NCI-H2171 treated with DMSO at 0.1 percent for 48 hours (cell line): ENCODE results near the gene KRT71.

Experiments
- DNase-seq: peaks from one replicate; lab custom pipeline; 2025; lab: John Stamatoyannopoulos, UW

KRT71 gene

DNA sequence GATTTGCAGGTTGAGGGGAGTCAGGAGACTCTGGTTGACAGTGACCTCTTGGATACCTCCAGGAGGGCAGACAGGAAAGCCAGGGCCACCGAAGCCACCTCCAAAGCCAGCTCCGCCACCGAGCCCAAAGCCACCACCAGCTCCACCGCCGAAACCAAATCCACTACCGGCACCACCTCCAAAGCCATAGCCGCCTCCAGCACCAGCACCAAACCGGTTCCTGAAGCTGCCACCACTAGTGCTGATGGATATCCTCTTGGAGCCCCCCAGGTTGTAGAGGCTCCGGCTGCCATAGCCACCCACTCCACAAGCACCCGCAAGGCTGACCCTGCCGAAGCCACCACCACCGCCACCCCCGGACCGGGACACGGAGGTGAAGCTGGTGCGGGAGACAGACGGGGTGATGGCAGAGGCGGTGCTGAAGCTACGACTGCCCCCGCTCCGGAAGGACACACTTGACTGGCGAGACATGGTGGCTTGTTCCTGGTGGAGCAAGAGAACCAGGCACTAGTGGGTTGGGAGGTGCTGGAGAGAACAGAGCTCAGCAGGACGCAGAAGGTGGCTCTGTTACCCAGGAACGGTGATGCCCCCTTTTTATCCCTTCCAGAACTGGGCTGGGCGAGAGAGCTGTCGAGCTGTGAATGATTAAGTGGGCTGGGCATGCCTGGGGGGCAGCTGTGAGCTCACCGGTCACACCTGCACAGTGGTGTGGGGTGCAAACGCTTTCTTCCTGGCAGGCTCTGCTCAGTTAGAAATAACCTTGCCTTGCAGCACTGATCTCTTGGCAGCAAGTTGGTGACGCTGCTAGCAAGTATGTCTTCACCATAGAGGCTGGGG, 32.9 kb downstream of the KRT71 start, which contains the start of gene KRT5:
TSS of gene KRT5 (minus strand) at position 569 of the 837 bp plus-strand sequence. CDS start at position 471, 98 bp downstream.
- DNase-seq: no peak

DNA sequence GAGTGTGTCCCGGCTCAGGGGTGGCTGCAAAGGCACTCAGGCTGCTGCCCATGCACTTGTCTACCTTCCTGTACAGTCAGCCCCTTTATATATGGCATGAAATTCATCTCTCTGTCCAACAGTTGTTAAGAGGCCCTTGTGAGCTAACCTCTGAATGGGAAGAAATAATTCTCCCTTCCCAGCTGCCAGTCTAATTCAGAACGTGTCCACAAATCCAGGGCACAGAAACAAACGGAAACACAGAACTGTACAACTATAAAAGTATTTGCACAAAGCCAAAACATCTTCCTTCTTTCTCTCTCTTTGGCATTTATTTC, 33.6 kb downstream of the KRT71 start:
- no peak for DNase-seq

GRCh38 chr12:52518574-52519386, 34.2 kb downstream of the KRT71 start:
- DNase-seq: no peak

- no peak for DNase-seq
Observed at GRCh38 chr12:52517888-52518287, 35.1 kb downstream of the KRT71 start.

DNA sequence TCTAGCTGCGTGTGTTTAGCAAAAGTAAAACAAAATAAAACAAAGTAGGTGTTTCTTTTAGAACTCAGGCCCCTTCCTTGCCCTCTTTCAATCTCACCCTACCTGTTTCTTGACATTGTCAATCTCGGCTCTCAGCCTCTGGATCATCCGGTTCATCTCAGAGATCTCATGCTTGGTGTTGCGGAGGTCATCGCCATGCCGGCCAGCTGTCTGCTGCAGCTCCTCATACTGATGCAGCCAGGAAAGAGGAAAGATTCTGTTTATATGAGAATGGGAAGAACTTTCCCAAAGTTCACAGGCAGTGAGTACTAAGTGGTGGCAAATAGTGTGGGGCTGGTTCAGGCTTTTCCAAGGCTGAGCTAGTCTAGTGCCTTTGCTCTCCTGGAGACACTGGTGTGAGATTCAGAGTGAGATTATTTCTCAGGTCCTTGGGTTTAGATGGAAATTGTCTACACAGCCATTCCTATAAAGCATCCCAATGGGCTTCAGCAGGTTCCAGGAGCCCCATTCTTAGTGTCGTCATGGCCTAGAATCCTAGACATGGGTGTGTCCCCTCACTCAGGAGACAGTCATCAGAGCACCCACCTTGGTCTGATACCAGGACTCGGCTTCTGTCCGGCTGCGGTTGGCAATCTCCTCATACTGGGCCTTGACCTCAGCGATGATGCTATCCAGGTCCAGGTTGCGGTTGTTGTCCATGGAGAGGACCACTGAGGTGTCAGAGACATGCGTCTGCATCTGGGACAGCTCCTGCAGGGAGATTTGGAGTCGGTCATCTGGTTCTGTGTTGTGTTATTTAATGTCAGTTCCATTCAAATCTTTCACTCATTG, 35.7 kb downstream of the KRT71 start:
- no peak for DNase-seq

- no peak for DNase-seq
Observed at GRCh38 chr12:52515927-52516831, 36.8 kb downstream of the KRT71 start.

GRCh38 chr12:52515319-52515646, 37.7 kb downstream of the KRT71 start:
- no peak for DNase-seq

GRCh38 chr12:52514471-52515318, 38.2 kb downstream of the KRT71 start:
- DNase-seq: no peak

DNA sequence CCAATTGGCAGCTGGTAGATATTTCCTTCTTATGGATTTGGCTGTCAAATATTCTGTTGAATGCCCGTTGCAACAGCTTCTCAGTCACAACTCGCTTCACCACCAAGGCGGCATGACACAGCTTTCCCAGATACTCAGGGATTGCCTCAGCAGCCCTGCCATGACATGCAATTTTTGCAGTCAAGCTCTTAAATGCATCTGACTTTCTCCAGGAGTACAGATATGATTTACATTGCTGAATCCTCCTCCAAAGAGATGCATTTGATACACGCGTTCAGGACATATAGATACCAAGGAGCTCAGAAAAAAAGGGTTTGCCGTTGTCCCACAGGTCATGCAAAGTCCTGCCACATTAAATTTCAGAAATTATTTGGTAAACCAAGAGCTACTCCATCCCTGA, 39.2 kb downstream of the KRT71 start:
- DNase-seq: no peak

GRCh38 chr12:52508211-52508610, 44.7 kb downstream of the KRT71 start:
- DNase-seq: no peak

DNA sequence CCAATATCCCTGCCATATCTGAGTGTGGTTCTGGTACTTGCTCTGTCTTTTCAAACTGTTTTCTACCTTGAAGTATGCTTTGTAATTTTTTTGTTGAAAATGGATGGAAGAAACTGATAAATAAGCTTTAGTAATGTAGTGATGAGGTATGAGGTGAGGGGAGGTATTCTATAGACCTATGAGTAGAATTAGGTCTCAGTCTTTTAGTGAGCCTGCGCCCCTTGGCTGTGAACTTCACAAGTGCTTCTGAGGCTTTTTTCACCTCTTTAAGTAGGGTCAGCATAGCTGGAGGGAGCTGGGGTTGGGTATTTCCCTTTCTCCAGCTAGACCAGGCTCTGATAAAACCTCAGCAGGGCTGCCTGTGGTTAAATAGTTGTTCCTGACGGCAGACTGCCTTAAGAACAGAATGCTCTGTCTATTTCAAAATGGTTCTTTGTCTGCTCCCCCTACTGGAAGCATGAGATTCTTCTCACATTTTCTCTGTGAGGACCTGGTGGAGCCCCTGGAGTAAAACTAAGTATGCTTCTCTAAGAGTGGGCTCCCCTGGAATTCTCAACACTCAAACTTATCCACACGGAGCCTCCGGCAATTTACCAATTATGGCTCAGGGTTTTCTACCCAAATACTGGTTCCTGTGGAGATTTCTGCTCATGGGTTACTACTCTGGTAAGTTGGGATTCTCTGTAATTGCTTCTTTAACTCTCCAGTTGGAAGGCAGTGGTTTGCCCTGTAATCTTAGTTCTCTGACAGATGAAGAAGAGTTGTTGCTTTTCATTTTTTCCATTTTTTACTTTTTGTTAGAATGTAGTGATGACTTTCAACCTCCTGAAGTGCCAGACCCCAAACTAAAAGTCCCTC, 45.9 kb downstream of the KRT71 start:
- peak; percentile 25 for DNase-seq

- no peak for DNase-seq
Observed at GRCh38 chr12:52502877-52503276, 50.1 kb downstream of the KRT71 start.

- no peak for DNase-seq
Observed at GRCh38 chr12:52501490-52501889, 51.5 kb downstream of the KRT71 start.

GRCh38 chr12:52500574-52500973, 52.4 kb downstream of the KRT71 start:
- peak; percentile 11 for DNase-seq

DNA sequence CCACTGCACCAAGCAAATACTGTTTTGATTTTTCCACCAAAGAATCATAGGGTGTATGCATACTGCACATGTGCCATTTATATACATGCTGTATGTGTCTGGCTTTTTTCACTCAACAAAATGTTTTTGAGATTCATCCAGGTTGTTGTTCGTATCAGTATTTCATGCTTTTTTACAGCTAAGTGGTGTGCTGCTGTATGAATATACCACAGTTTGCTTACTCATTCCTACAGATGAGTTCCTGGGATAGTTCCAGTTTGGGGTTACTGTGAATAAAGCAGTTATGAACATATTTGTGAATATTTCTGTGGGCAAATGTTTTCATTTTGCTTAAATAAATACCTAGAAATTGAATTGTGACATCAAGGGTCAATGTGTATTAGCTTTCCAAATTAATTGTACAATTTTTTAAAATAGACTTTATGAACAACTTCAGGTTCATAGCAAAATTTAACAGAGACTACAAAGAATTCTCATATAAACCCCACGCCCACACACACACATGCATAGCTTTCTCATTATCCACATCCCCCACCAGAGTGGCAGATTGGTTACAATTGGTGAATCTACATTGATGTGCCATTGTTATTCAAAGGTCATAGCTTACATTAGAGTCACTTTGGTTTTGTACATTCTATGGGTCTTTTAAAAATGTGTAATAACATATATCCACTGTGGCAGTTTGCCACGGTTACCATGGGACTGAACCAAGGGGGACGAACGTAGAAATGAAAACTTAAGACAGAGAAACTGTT, 53.0 kb downstream of the KRT71 start:
- DNase-seq: no peak

- no peak for DNase-seq
Observed at GRCh38 chr12:52498946-52499345, 54.0 kb downstream of the KRT71 start.

GRCh38 chr12:52497975-52498374, 55.0 kb downstream of the KRT71 start:
- no peak for DNase-seq

DNA sequence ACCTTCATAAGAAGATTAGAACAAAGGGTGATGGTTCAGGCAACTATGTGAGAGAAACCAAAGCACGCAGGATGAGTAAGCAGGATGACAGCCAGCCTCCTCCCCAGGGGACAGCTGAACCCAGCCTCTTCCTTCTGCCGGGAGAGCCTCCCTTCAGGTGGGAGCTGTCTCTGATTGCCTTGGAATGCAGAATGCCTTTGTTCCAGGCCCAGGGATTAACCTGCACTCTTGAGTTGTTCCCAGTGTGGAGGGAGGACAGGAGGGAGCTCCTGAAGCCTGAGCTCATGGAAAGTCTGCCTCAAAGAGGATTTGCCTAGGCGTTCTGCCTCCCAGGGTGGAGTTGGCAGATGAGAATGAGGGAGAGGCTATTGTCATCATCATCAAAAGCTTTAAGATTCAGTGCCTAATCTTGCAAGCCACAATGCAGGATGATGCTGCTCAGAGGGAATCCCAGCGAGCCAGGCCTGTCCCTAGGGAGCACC, 56.3 kb downstream of the KRT71 start:
- DNase-seq: peak; percentile 69

DNA sequence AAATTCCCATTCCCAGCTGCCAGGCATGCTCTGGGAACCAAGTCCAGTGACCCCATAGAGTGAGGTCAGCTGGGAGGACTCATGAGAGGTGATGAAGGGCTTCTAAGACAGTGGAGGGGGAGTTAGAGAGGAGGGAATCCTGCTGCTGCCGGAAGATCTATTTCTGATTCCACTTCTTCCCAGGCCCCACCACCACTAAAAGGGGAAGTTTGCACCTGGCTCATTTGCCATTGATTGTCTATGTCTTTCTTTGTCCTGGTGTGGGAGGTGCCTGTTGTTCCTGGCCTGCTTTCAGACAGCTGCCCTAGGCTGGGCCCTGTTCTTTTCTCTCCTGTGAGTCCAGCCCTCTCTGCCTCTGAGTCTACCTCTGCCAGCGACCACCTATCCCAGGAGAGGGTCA, 56.9 kb downstream of the KRT71 start:
- DNase-seq: peak; percentile 68
